Vagina (tissue), 2 donors: Measurements from ENCODE around the gene FAM107B.

Experiments
- POLR2A ChIP-seq, 2 donors: fragments of 450-650 bp; IDR thresholded peaks; one replicate each; pipeline ENCODE4 v1.6.1; 2017; ENCODE audit warnings: antibody characterized with exemption in 2 of 2, mild to moderate bottlenecking in 2 of 2, moderate library complexity in 2 of 2
- POLR2AphosphoS5 ChIP-seq, 2 donors: sonication (generic); formaldehyde crosslinking; IDR thresholded peaks; one replicate each; pipeline ENCODE4 v1.9.0; 2017; ENCODE audit warnings: antibody characterized with exemption in 2 of 2, mild to moderate bottlenecking in 2 of 2, low read depth in 1 of 2; ENCODE audit not compliant: insufficient read depth in 1 of 2
- TF ChIP-seq, protein P1 (sequence below), 3 experiments: fragments of 450-650 bp in 2 of 3; fragments of 200-600 bp in 1 of 3; sonication (generic) in 1 of 3; IDR thresholded peaks; one replicate each; pipeline ENCODE4 v1.5.1; 2017 to 2019; ENCODE audit warnings: antibody characterized with exemption in 3 of 3, mild to moderate bottlenecking in 2 of 3, moderate library complexity in 2 of 3

GRCh38 chr10:14707481-14707880 lies 67.2 kb downstream of the FAM107B start:
- TF ChIP-seq, protein P1, sequence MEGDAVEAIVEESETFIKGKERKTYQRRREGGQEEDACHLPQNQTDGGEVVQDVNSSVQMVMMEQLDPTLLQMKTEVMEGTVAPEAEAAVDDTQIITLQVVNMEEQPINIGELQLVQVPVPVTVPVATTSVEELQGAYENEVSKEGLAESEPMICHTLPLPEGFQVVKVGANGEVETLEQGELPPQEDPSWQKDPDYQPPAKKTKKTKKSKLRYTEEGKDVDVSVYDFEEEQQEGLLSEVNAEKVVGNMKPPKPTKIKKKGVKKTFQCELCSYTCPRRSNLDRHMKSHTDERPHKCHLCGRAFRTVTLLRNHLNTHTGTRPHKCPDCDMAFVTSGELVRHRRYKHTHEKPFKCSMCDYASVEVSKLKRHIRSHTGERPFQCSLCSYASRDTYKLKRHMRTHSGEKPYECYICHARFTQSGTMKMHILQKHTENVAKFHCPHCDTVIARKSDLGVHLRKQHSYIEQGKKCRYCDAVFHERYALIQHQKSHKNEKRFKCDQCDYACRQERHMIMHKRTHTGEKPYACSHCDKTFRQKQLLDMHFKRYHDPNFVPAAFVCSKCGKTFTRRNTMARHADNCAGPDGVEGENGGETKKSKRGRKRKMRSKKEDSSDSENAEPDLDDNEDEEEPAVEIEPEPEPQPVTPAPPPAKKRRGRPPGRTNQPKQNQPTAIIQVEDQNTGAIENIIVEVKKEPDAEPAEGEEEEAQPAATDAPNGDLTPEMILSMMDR (IDR thresholded peaks at IDR 0.05) = no peak
- TF ChIP-seq POLR2A (IDR thresholded peaks at IDR 0.05) = no peak
- TF ChIP-seq POLR2AphosphoS5 (IDR thresholded peaks at IDR 0.05; ENCODE audit: insufficient read depth in 1 of 2, low read depth in 1 of 2) = no peak
